ENCODE data around the gene NF2.

DNA sequence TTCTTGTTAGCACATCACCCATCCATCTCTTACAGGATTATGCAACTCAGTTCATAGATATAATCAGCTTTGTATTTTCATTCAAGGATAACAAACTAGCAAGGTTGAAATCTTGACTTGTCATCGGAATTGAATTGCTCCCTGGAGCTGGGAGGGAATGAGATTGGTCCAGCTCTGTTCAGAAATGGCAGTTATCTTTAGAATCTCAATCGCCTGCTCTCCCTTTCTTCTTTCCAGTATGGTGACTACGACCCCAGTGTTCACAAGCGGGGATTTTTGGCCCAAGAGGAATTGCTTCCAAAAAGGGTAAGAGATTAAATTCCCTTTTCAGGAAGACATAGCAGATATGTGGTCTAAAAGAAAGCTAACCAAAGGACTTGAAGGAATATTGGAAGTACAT lies 51.0 kb downstream of the NF2 start:
- TF ChIP-seq, protein P1, sequence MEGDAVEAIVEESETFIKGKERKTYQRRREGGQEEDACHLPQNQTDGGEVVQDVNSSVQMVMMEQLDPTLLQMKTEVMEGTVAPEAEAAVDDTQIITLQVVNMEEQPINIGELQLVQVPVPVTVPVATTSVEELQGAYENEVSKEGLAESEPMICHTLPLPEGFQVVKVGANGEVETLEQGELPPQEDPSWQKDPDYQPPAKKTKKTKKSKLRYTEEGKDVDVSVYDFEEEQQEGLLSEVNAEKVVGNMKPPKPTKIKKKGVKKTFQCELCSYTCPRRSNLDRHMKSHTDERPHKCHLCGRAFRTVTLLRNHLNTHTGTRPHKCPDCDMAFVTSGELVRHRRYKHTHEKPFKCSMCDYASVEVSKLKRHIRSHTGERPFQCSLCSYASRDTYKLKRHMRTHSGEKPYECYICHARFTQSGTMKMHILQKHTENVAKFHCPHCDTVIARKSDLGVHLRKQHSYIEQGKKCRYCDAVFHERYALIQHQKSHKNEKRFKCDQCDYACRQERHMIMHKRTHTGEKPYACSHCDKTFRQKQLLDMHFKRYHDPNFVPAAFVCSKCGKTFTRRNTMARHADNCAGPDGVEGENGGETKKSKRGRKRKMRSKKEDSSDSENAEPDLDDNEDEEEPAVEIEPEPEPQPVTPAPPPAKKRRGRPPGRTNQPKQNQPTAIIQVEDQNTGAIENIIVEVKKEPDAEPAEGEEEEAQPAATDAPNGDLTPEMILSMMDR (IDR thresholded peaks at IDR 0.05): no peak
- TF ChIP-seq, protein P2, sequence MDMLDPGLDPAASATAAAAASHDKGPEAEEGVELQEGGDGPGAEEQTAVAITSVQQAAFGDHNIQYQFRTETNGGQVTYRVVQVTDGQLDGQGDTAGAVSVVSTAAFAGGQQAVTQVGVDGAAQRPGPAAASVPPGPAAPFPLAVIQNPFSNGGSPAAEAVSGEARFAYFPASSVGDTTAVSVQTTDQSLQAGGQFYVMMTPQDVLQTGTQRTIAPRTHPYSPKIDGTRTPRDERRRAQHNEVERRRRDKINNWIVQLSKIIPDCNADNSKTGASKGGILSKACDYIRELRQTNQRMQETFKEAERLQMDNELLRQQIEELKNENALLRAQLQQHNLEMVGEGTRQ (IDR thresholded peaks at IDR 0.05): no peak
- TF ChIP-seq NFE2L2 (conservative IDR thresholded peaks at IDR 0.05; ENCODE audit: low read length) (no peak), RARB (CRISPR knock-in tag; IDR thresholded peaks at IDR 0.05) (no peak), RAD21 (conservative IDR thresholded peaks at IDR 0.05 in 1 of 2, IDR thresholded peaks at IDR 0.05 in 1 of 2) (no peak), EP300 (IDR thresholded peaks at IDR 0.05) (no peak), POLR2A (IDR thresholded peaks at IDR 0.05; ENCODE audit: low read length) (no peak), FOSL2 (IDR thresholded peaks at IDR 0.05) (no peak), FOSL2 (CRISPR knock-in tag; IDR thresholded peaks at IDR 0.05) (no peak), JUNB (IDR thresholded peaks at IDR 0.05) (no peak), CEBPB (IDR thresholded peaks at IDR 0.05) (no peak)
- TF ChIP-seq, protein P3, sequence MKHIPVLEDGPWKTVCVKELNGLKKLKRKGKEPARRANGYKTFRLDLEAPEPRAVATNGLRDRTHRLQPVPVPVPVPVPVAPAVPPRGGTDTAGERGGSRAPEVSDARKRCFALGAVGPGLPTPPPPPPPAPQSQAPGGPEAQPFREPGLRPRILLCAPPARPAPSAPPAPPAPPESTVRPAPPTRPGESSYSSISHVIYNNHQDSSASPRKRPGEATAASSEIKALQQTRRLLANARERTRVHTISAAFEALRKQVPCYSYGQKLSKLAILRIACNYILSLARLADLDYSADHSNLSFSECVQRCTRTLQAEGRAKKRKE (CRISPR knock-in tag; IDR thresholded peaks at IDR 0.05; ENCODE audit: low read depth): no peak
- TF ChIP-seq, protein P4, sequence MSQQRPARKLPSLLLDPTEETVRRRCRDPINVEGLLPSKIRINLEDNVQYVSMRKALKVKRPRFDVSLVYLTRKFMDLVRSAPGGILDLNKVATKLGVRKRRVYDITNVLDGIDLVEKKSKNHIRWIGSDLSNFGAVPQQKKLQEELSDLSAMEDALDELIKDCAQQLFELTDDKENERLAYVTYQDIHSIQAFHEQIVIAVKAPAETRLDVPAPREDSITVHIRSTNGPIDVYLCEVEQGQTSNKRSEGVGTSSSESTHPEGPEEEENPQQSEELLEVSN (IDR thresholded peaks at IDR 0.05; ENCODE audit: borderline replicate concordance, low read depth): no peak
- TF ChIP-seq, protein P5, sequence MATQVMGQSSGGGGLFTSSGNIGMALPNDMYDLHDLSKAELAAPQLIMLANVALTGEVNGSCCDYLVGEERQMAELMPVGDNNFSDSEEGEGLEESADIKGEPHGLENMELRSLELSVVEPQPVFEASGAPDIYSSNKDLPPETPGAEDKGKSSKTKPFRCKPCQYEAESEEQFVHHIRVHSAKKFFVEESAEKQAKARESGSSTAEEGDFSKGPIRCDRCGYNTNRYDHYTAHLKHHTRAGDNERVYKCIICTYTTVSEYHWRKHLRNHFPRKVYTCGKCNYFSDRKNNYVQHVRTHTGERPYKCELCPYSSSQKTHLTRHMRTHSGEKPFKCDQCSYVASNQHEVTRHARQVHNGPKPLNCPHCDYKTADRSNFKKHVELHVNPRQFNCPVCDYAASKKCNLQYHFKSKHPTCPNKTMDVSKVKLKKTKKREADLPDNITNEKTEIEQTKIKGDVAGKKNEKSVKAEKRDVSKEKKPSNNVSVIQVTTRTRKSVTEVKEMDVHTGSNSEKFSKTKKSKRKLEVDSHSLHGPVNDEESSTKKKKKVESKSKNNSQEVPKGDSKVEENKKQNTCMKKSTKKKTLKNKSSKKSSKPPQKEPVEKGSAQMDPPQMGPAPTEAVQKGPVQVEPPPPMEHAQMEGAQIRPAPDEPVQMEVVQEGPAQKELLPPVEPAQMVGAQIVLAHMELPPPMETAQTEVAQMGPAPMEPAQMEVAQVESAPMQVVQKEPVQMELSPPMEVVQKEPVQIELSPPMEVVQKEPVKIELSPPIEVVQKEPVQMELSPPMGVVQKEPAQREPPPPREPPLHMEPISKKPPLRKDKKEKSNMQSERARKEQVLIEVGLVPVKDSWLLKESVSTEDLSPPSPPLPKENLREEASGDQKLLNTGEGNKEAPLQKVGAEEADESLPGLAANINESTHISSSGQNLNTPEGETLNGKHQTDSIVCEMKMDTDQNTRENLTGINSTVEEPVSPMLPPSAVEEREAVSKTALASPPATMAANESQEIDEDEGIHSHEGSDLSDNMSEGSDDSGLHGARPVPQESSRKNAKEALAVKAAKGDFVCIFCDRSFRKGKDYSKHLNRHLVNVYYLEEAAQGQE (IDR thresholded peaks at IDR 0.05): no peak

Measured in A549 (cell line).